ENCODE measurements around the gene CNTNAP1. TPM values are rescaled to one million over a fixed set of nuclear protein-coding genes. Genes with fewer than 3 reads are reported as not detected.
"Not testable (repeated sequence)": the region's sequence is repeated elsewhere in the genome, so short reads cannot be mapped to it uniquely, and the experiment has no call there.

CNTNAP1 gene
- 8.1 TPM for total RNA-seq

DNA sequence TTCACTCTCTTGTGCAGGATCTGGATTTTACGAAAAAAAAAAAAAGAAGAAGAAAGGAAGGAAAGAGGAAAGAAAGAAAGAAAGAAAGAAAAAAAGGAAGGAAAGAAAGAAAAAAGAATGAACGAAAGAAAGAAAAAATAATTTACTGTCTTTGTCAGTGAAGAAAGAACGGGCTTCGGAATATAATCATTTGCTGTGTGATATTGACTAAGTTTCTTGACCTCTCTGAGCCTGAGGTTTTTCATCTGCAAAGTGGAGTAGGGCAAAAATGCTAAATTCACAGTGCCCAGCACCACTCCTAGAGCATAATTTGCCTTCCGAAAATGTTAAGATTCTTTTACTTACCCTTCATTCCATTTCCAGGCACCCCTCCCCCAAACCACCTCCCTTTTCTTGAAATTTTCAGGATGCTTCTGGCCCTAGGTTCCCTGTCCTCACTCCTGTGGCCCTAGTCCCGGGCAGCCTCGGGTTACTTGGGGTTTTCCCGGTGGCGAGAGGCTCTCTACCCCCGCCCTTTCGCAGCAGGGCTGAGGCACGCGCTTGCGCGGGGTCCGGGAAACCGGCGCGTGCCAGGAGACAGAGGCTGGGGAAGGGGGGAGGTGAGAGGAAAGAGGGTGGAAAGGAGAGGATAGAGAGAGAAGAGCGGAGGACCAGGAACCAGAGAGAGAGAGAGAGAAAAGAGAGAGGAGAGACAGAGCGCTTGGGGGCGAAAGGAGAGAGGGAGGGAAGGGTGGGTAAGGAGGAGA lies at the start of gene CNTNAP1:
Gene CNTNAP1, plus strand, starts transcription at position 556 of the 746 bp plus-strand sequence. CDS start 299 bp downstream, outside the sequence.
- no peak for DNase-seq (ENCODE audit: low spot score)

GRCh38 chr17:42632949-42633444 lies 49.3 kb upstream of the CNTNAP1 start:
- DNase-seq (ENCODE audit: low spot score), result no peak

DNA sequence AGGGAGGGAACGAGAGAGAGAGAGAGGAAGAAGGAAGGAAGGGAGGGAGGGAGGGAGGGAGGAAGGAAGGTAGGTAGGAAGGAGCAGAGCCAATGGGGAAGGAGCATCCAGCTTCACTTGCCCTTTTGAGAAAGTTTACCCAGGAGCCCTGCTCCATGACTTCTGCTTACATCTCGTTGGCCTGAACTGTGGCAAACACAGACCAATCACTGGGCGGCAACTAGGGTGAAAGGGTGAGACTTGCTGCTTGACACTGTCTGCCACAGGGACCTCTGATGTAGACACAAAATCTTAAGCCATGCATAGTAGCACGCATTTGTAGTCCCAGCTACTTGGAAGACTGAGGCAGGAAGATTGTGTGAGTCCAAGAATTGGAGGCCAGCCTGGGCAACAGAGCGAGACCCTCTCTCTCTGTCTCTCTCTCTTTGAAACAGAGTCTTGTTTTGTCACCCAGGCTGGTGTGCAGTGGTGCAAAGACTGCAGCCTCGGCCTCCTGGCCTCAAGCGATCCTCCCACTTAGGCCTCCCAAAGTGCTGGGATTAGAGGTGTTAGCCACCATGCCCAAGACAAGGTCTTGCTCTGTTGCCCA lies 42.7 kb upstream of the CNTNAP1 start:
- no peak for DNase-seq (ENCODE audit: low spot score)

GRCh38 chr17:42640121-42640520 lies 42.2 kb upstream of the CNTNAP1 start:
- DNase-seq (ENCODE audit: low spot score), result no peak

DNA sequence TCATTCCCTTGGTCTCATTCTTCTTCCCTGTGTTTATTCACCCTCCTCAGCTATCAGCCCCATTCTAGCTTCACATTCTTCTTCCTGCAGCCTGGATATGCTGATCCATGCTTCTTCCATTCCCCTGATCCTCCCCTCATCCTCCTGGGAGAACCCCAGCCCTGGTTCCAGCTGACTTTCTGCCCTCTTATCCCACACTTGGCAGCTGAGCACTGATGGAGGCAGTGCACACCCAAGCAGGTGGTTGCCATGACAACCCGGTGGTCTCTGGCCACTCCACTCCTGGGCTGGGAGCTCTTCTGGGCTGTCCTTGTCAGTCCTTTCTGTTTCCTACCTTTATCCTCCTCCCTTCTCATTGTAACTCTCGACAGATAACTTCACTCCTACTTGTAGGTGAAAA lies 40.0 kb upstream of the CNTNAP1 start:
- DNase-seq (ENCODE audit: low spot score), result no peak

DNA sequence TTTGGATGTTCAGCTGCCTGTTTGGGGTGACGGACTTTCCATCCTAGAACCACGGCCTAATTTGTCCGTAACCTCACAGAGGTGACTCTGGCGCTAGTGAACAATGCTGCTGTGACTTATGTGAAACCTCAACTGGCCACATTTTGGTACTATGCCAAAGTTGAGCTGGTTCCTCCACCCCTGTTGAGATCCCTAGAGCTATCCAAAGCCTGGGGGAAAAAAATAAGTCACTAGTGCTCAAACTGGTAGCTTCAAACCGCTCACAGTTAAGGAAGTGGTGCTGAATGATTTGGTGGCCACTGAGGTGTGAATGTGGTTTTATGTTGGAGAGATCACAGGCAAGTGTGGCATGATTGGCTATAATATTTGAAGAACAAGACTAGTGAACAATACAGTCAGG lies 34.6 kb upstream of the CNTNAP1 start:
- DNase-seq (ENCODE audit: low spot score), result no peak

GRCh38 chr17:42651392-42651791 lies 30.9 kb upstream of the CNTNAP1 start:
- DNase-seq (ENCODE audit: low spot score), result no peak

- peak; percentile 49 for DNase-seq (ENCODE audit: low spot score)
Observed at GRCh38 chr17:42653179-42654124, 28.9 kb upstream of the CNTNAP1 start.

GRCh38 chr17:42655528-42655927 lies 26.8 kb upstream of the CNTNAP1 start:
- DNase-seq (ENCODE audit: low spot score), result no peak

DNA sequence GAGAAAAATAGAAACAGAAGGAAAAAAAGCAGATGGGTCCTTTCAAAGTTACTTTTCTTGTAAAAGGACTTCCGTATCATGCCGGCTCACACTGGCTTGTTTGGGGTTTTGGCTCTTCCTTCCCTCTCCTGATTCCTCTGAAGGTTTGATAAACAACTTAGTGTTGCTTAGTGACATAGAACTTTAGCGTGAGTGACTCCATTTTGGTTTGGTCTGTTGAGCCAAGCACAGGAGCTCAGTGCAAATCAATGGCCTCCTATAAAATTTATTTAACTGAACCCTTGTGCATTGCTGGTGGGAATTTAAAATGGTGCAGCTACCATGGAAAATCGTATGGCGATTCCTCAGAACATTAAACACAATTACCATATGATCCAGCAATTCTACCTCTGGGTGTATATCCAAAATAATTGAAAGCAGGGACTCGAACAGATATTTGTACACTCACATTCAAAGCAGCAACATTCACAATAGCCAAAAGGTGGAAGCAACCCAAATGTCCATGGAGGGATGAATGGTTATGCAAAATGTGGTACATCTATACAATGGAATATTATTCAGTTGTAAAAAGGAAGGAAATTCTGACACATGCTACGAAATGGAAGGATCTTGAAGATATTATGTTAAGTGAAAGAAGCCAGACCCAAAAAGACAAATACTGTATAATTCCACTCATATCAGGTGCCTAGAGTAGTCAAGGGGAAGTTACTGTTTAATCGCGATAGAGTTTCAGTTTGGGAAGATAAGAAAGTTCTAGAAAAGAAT lies 24.3 kb upstream of the CNTNAP1 start:
- no peak for DNase-seq (ENCODE audit: low spot score)

- peak; percentile 87 for DNase-seq (ENCODE audit: low spot score)
Observed at GRCh38 chr17:42659079-42659931, 23.0 kb upstream of the CNTNAP1 start, which contains the start of gene TUBG2. TUBG2 (plus strand) TSS chr17:42659284; CDS start chr17:42659504, 220 bp downstream.

DNA sequence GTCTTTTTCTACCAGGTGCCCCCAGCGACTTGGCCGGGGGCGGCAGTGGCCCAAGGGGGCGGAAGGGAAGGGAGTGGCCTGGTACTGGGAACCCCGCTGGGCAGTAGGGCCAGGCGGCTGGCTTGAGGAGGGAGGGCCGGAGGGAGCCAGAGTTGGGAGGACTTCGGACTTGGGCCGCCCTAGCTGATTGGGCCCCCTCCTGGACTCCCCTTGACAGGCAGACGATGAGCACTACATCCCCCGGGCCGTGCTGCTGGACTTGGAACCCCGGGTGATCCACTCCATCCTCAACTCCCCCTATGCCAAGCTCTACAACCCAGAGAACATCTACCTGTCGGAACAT lies 22.4 kb upstream of the CNTNAP1 start:
- not testable (repeated sequence) for DNase-seq (ENCODE audit: low spot score)

- no peak for DNase-seq (ENCODE audit: low spot score)
Observed at GRCh38 chr17:42660692-42661345, 21.5 kb upstream of the CNTNAP1 start.

GRCh38 chr17:42665581-42666001 lies 16.7 kb upstream of the CNTNAP1 start:
- DNase-seq (ENCODE audit: low spot score), result no peak

- DNase-seq (ENCODE audit: low spot score), result not testable (repeated sequence)
Observed at GRCh38 chr17:42666126-42666525, 16.2 kb upstream of the CNTNAP1 start.

- peak; percentile 32 for DNase-seq (ENCODE audit: low spot score)
Observed at GRCh38 chr17:42667088-42667951, 15.0 kb upstream of the CNTNAP1 start.

GRCh38 chr17:42669705-42669976 lies 12.7 kb upstream of the CNTNAP1 start:
- no peak for DNase-seq (ENCODE audit: low spot score)

DNA sequence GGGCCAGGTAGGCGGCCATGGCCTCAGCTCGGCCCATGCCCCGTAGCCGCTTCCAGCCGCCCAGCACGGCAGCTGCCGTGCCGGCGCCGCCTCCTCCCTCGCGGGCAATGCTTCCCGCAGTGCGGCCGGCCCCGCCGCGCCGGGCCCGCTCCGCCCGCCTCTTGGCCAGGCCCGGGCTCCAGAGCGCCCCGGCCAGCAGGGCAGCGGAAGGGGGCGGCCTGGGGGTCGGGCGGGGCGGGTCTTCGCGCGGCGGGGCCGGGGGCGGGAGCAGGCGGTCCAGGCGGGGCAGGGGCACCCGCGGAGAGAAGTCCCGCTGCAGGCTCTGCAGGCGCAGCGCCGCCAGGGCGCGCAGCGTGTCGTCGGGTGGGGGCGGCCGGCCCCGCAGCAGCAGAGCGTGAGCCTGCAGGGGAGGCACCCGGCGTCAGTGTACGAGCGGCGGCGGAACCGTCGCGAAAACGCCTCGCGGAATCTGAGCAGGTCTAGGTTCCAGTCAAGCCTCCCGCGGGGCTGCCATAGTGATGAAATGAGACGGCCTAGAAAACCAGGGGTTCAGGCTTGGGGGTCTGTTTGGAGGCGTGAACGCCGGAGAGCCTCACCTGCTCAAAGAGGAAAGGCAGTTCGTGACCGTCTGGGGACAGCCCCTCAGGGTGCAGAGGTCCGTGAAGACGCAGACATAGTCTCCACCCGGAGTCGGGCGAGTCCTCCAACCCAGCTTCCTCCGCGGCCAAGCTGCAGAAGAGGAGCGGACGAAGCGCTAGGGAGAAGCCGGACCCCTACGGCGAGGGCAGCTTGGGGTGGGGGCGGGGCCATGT lies 12.1 kb upstream of the CNTNAP1 start:
- DNase-seq (ENCODE audit: low spot score), result no peak

All from mucosa of gallbladder (tissue), 1 donor.